ENCODE results near the gene WFDC1. TPM values are rescaled to one million over a fixed set of nuclear protein-coding genes. Genes with fewer than 3 reads are reported as not detected.

The WFDC1 gene
- polyA plus RNA-seq, 1 of the 3 experiments (the other 2 are of a cell fraction) = 0.03 TPM

- Histone ChIP-seq H2AFZ (ENCODE audit: low read depth) (no peak overlapping the region), H3F3A (replicated peaks; ENCODE audit: insufficient read depth) (no peaks in the 10 kb centered on the region), H3K9ac (no peak overlapping the region), H4K20me1 (ENCODE audit: insufficient read depth) (no peaks in the 10 kb centered on the region), H3K27ac (ENCODE audit: low read depth in 2 of 2, low read length in 1 of 2) (no peak overlapping the region), H3K4me3 (ENCODE audit: low read depth in 2 of 2, low read length in 1 of 2) (no peak overlapping the region), H3K27me3 (ENCODE audit: insufficient read depth) (peaks cover 50% of the 10 kb centered on the region), H3K9me3 (no peaks in the 10 kb centered on the region), H3K4me1 (ENCODE audit: control insufficient read depth in 1 of 2, insufficient read depth in 2 of 2, low read depth in 1 of 2, low read length in 1 of 2) (no peaks in the 10 kb centered on the region), H3K4me2 (no peak overlapping the region), H3K36me3 (replicated peaks in 1 of 2; ENCODE audit: control insufficient read depth in 1 of 2, insufficient read depth in 2 of 2, low read length in 1 of 2) (no peaks in the 10 kb centered on the region), H3K79me2 (ENCODE audit: insufficient read depth) (no peaks in the 10 kb centered on the region), H3K9me2 (no peaks in the 10 kb centered on the region)
- POLR2A ChIA-PET = no interaction called here
- WGBS (ENCODE audit: low lambda C conversion rate) = 29% methylated on average over 7 of the region's 7 CpGs
- no peak for TF ChIP-seq MEF2A (IDR thresholded peaks at IDR 0.05; ENCODE audit: borderline replicate concordance, low read depth)
- TF ChIP-seq EP300 (IDR thresholded peaks at IDR 0.05; ENCODE audit: borderline replicate concordance in 1 of 2, low read depth in 1 of 2, low read length in 1 of 2) = no peak
- no peak for DNase-seq
- CTCF ChIA-PET = interaction anchor here (1.0 kb wide), 1 partner anchor 15 kb away, joined by 3 read pairs; no protein-coding TSS in a partner anchor
These were observed 28.9 kb downstream of the WFDC1 start for GRCh38 chr16:84323606-84324005.

- H3K4me2 ChIP-seq = no peak overlapping the region
- no peaks in the 10 kb centered on the region for H3K9me2 ChIP-seq
- H3K4me1 ChIP-seq (ENCODE audit: control insufficient read depth in 1 of 2, insufficient read depth in 2 of 2, low read depth in 1 of 2, low read length in 1 of 2) = no peaks in the 10 kb centered on the region
- H3K27me3 ChIP-seq (ENCODE audit: insufficient read depth) = peaks cover 50% of the 10 kb centered on the region
- ChIA-PET POLR2A (no interaction called here), CTCF (no interaction called here)
- H3K9me3 ChIP-seq = no peaks in the 10 kb centered on the region
- H3K79me2 ChIP-seq (ENCODE audit: insufficient read depth) = no peaks in the 10 kb centered on the region
- H3K4me3 ChIP-seq (ENCODE audit: low read depth in 2 of 2, low read length in 1 of 2) = no peak overlapping the region
- H3K36me3 ChIP-seq (replicated peaks in 1 of 2; ENCODE audit: control insufficient read depth in 1 of 2, insufficient read depth in 2 of 2, low read length in 1 of 2) = no peaks in the 10 kb centered on the region
- no peaks in the 10 kb centered on the region for H3F3A ChIP-seq (replicated peaks; ENCODE audit: insufficient read depth)
- no peak overlapping the region for H3K9ac ChIP-seq
- no peaks in the 10 kb centered on the region for H4K20me1 ChIP-seq (ENCODE audit: insufficient read depth)
- H3K27ac ChIP-seq (ENCODE audit: low read depth in 2 of 2, low read length in 1 of 2) = no peak overlapping the region
- TF ChIP-seq MEF2A (IDR thresholded peaks at IDR 0.05; ENCODE audit: borderline replicate concordance, low read depth) = no peak
- TF ChIP-seq YY1 (IDR thresholded peaks at IDR 0.05; ENCODE audit: low read depth) = no peak
- TF ChIP-seq MAX (IDR thresholded peaks at IDR 0.05; ENCODE audit: low read depth) = no peak
- TF ChIP-seq MXI1 (IDR thresholded peaks at IDR 0.05; ENCODE audit: low read depth, low read length) = no peak
- no peak for TF ChIP-seq FOXM1 (IDR thresholded peaks at IDR 0.05; ENCODE audit: low read depth)
- TF ChIP-seq JUND (IDR thresholded peaks at IDR 0.05) = no peak
- TF ChIP-seq EP300 (IDR thresholded peaks at IDR 0.05; ENCODE audit: borderline replicate concordance in 1 of 2, low read depth in 1 of 2, low read length in 1 of 2) = no peak
- TF ChIP-seq, protein P1, sequence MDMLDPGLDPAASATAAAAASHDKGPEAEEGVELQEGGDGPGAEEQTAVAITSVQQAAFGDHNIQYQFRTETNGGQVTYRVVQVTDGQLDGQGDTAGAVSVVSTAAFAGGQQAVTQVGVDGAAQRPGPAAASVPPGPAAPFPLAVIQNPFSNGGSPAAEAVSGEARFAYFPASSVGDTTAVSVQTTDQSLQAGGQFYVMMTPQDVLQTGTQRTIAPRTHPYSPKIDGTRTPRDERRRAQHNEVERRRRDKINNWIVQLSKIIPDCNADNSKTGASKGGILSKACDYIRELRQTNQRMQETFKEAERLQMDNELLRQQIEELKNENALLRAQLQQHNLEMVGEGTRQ (IDR thresholded peaks at IDR 0.05; ENCODE audit: borderline replicate concordance, low read depth, low read length) = no peak
- 0% methylated on average over 2 of the region's 2 CpGs for WGBS (ENCODE audit: low lambda C conversion rate)
- H2AFZ ChIP-seq (ENCODE audit: low read depth) = no peak overlapping the region
- no peak for DNase-seq
These were observed 30.0 kb downstream of the WFDC1 start for GRCh38 chr16:84324434-84325262.

DNA sequence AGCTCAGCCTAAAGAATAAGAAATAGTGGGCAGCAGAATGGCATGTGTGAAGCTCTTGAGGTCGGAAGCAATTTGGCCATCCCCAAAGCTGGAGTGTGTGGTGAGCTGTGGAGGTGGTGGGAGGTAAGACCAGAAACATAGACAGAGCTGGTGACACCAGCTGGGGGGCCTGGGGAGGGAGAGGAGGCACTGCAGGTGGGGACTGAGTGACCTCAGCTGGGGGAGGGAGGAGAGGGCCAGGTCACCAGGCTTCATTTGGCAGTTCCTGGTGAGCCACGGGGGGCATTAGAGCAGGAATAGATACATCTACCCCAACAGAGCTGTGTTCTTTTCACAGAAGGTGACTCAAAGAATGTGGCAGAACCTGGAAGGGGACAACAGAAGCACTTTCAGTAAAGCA, 31.9 kb downstream of the WFDC1 start:
- H3K9me3 ChIP-seq = no peaks in the 10 kb centered on the region
- no peak for DNase-seq
- no peaks in the 10 kb centered on the region for H4K20me1 ChIP-seq (ENCODE audit: insufficient read depth)
- no peak overlapping the region for H3K27ac ChIP-seq (ENCODE audit: low read depth in 2 of 2, low read length in 1 of 2)
- 0% methylated on average over 2 of the region's 2 CpGs for WGBS (ENCODE audit: low lambda C conversion rate)
- no peak overlapping the region for H3K4me3 ChIP-seq (ENCODE audit: low read depth in 2 of 2, low read length in 1 of 2)
- no peaks in the 10 kb centered on the region for H3K9me2 ChIP-seq
- TF ChIP-seq, protein P2, sequence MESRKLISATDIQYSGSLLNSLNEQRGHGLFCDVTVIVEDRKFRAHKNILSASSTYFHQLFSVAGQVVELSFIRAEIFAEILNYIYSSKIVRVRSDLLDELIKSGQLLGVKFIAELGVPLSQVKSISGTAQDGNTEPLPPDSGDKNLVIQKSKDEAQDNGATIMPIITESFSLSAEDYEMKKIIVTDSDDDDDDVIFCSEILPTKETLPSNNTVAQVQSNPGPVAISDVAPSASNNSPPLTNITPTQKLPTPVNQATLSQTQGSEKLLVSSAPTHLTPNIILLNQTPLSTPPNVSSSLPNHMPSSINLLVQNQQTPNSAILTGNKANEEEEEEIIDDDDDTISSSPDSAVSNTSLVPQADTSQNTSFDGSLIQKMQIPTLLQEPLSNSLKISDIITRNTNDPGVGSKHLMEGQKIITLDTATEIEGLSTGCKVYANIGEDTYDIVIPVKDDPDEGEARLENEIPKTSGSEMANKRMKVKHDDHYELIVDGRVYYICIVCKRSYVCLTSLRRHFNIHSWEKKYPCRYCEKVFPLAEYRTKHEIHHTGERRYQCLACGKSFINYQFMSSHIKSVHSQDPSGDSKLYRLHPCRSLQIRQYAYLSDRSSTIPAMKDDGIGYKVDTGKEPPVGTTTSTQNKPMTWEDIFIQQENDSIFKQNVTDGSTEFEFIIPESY (IDR thresholded peaks at IDR 0.05; ENCODE audit: borderline replicate concordance, low read depth) = no peak
- TF ChIP-seq NFIC (IDR thresholded peaks at IDR 0.05; ENCODE audit: borderline replicate concordance) (no peak), MAX (IDR thresholded peaks at IDR 0.05; ENCODE audit: low read depth) (no peak), TAF1 (IDR thresholded peaks at IDR 0.05; ENCODE audit: borderline replicate concordance, low read depth, low read length) (no peak), RCOR1 (IDR thresholded peaks at IDR 0.05; ENCODE audit: low read length) (no peak), MXI1 (IDR thresholded peaks at IDR 0.05; ENCODE audit: low read depth, low read length) (no peak), RFX5 (IDR thresholded peaks at IDR 0.05; ENCODE audit: low read length) (no peak), ELF1 (IDR thresholded peaks at IDR 0.05) (no peak), FOXM1 (IDR thresholded peaks at IDR 0.05; ENCODE audit: low read depth) (no peak), GATA2 (CRISPR knock-in tag; IDR thresholded peaks at IDR 0.05) (no peak)
- no peak overlapping the region for H2AFZ ChIP-seq (ENCODE audit: low read depth)
- no peaks in the 10 kb centered on the region for H3F3A ChIP-seq (replicated peaks; ENCODE audit: insufficient read depth)
- H3K27me3 ChIP-seq (ENCODE audit: insufficient read depth) = peaks cover 43% of the 10 kb centered on the region
- H3K4me1 ChIP-seq (ENCODE audit: control insufficient read depth in 1 of 2, insufficient read depth in 2 of 2, low read depth in 1 of 2, low read length in 1 of 2) = no peaks in the 10 kb centered on the region
- no peaks in the 10 kb centered on the region for H3K36me3 ChIP-seq (replicated peaks in 1 of 2; ENCODE audit: control insufficient read depth in 1 of 2, insufficient read depth in 2 of 2, low read length in 1 of 2)
- H3K79me2 ChIP-seq (ENCODE audit: insufficient read depth) = no peaks in the 10 kb centered on the region
- H3K4me2 ChIP-seq = no peak overlapping the region
- POLR2A ChIA-PET = no interaction called here
- CTCF ChIA-PET = interaction anchor here (1.8 kb wide), 1 partner anchor 18 kb away, joined by 6 read pairs; no protein-coding TSS in a partner anchor
- no peak overlapping the region for H3K9ac ChIP-seq
